Measurements from ENCODE around the gene RNF222.

Gene RNF222

GRCh38 chr17:8345951-8346665 is 51.5 kb downstream of the RNF222 start:
- H3K27ac ChIP-seq: no peak overlapping the region
- POLR2A ChIA-PET (ENCODE audit: low non-redundant PET): no interaction called here
- CTCF ChIA-PET: no interaction called here
- DNase-seq (ENCODE audit: low spot score): no peak
- TF ChIP-seq, protein P1, sequence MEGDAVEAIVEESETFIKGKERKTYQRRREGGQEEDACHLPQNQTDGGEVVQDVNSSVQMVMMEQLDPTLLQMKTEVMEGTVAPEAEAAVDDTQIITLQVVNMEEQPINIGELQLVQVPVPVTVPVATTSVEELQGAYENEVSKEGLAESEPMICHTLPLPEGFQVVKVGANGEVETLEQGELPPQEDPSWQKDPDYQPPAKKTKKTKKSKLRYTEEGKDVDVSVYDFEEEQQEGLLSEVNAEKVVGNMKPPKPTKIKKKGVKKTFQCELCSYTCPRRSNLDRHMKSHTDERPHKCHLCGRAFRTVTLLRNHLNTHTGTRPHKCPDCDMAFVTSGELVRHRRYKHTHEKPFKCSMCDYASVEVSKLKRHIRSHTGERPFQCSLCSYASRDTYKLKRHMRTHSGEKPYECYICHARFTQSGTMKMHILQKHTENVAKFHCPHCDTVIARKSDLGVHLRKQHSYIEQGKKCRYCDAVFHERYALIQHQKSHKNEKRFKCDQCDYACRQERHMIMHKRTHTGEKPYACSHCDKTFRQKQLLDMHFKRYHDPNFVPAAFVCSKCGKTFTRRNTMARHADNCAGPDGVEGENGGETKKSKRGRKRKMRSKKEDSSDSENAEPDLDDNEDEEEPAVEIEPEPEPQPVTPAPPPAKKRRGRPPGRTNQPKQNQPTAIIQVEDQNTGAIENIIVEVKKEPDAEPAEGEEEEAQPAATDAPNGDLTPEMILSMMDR (conservative IDR thresholded peaks at IDR 0.05; ENCODE audit: low read depth): no peak

GRCh38 chr17:8345052-8345690 is 52.5 kb downstream of the RNF222 start:
- TF ChIP-seq, protein P1 (conservative IDR thresholded peaks at IDR 0.05; ENCODE audit: low read depth): no peak
- POLR2A ChIA-PET (ENCODE audit: low non-redundant PET): no interaction called here
- no peak for DNase-seq (ENCODE audit: low spot score)
- H3K27ac ChIP-seq: no peak overlapping the region
- CTCF ChIA-PET: interaction anchor here (0.5 kb wide), 1 partner anchor 19 kb away, joined by 8 read pairs; no protein-coding TSS in a partner anchor

DNA sequence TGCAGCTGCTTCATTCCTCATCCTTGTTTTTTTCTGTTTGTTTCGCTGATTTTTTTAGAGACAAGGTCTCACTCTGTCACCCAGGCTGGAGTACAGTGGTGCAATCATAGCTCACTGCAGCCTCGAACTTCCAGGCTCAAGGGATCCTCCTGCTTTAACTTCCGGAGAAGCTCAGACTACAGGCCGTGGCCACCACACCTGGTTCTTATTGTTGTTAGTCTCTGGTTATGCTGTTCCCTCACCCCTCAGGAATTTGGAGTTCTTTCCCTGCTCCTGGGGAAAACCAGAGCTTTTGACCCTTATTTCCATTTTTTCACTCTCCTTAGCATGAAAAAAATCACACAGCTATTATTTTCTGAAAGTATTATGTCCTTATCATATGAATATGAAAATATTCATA is 56.2 kb downstream of the RNF222 start:
- ChIA-PET POLR2A (ENCODE audit: low non-redundant PET) (no interaction called here), CTCF (no interaction called here)
- TF ChIP-seq, protein P1 (conservative IDR thresholded peaks at IDR 0.05; ENCODE audit: low read depth): no peak
- H3K27ac ChIP-seq: no peak overlapping the region
- no peak for DNase-seq (ENCODE audit: low spot score)

All from RWPE1 (cell line).